GM21515 (cell line): ENCODE results near the gene CCDC9.
"Not testable (repeated sequence)": the region's sequence is repeated elsewhere in the genome, so short reads cannot be mapped to it uniquely, and the experiment has no call there.

ENCODE experiments used
- ATAC-seq: cut with Tn5 transposase; IDR thresholded peaks from one replicate; pipeline ENCODE4 v1.9.1; 2021; ENCODE audit not compliant: unreplicated experiment

CCDC9 gene

DNA sequence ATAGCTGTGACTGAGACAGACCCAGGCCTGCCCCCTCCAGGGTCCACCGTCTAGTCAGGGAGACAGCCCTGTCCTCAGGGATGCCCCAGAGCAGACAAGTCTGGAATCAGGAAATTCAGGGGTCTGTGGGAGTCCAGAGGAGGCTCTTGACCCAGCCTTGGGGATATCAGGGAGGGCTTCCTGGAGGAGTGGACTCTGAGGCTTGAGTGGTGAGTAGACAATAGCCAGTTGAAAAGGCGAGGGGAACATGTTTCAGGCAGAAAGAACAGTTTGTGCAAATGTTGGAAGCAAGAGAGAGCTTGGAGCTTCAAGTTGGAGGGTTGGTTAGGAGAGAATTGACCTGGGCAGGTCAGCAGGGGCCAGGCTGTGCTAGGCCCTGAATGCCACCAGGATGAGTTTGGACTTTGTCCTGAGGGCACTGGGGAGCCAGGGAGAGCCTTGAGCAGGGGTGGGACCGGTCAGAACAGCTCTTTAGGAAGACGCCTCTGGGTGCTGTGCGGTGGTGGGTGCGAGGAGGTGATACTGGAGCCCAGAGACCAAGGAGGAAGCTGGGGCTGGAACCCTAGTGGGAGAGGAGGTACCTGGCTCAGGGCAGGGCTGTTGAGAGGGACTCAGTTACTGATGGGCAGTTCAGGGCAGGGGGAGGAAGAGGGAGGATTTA, 2.7 kb downstream of the CCDC9 start:
- ATAC-seq: no peak

DNA sequence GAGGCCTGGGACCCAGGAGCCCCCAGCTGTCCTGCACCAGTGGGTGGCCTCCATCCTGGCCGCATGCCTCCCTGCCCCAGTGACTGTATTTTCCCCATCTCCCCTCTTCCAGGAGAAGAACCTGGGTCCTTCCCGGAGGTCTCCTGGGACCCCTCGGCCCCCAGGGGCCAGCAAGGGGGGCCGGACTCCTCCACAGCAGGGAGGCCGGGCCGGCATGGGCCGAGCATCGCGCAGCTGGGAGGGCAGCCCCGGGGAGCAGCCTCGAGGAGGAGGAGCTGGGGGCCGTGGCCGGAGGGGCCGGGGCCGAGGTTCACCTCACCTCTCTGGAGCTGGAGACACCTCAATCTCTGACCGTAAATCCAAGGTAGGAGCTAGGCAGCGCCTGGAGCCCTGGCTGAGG, 4.2 kb downstream of the CCDC9 start:
- no peak for ATAC-seq

DNA sequence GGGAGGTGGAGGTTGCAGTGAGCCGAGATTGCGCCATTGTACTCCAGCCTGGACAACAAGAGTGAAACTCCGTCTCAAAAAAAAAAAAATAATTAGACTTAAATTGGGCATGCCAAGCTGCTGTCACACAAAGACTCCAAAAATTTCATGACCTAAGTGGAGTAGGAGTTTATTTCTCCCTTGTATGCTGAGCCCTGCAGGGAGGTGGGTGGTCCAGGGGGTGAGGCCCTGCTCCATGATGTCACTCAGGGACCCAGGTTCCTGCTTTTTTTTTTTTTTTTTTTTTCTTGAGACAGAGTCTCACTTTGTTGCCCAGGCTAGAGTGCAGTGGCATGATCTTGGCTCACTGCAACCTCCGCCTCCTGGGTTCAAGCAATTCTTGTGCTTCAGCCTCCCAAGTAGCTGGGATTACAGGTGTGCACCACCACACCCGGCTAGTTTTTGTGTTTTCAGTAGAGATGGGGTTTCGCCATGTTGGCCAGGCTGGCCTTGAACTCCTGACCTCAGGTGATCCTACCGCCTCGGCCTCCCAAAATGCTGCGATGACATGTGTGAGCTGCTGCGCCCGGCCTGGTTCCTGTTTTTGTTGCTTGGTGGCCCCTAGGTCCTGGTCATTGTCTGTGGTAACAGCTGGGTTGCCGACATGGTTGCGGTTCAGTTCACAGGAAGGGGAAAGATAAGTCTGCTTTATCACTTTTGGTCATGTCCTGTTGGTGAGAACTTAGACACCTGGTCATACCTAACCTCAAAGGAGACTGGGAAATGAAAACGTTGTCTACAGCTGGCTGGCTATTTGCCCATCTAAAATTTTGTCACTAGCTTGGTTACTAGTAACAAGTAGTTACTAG, 5.8 kb downstream of the CCDC9 start:
- ATAC-seq: peak; percentile 39

DNA sequence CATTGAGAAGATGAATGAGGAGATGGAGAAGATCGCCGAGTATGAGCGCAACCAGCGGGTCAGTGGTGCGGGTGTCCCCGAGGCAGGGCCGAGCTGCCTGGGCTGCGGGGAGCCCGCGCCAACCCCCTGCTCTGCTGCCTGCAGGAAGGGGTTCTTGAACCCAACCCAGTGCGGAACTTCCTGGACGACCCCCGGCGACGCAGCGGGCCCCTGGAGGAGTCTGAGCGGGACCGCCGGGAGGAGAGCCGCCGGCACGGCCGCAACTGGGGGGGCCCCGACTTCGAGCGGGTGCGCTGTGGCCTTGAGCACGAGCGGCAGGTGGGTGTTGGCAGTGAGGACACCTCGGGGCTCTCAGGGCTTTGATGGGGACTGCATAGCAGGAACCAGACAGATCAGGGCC, 8.3 kb downstream of the CCDC9 start:
- ATAC-seq: no peak

DNA sequence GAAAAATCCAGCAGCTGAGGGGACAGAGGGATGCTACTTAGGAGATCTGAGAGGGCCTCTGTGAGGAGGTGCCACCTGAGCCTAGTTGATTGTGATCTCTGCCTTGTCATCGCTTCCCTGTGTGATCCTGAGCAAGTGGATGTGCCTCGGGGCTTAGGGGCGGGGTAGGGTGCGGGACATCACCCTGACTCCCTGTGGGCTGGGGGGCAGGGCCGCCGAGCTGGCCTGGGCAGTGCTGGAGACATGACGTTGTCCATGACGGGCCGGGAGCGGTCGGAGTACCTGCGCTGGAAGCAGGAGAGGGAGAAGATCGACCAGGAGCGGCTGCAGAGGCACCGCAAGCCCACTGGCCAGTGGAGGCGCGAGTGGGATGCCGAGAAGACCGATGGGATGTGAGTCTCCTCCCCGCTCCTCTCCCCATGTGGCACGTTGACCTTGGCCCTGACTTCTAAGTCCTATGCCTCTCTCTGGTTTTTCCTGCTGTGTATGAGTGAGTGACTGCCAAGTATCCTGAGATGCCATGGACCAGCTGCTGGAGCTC, 10.1 kb downstream of the CCDC9 start:
- no peak for ATAC-seq

DNA sequence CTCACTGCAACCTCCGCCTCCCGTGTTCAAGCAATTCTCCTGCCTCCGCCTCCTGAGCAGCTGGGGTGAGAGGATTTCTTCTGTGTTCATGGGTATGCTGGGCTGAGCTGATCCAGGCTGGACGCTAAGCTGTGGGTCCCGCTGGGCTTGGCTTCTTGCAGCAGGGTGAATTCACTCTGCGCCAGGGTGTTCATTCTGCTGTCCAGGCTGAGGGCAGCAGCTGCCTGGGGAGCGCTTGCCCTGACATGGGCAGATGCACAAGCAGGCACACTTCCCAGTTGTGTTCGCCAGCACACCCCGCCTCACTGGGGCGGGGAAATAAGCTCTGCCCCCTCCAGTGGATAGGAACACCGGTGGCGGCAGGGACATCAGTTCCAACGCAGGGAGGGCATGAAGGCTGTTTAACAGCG, 11.0 kb downstream of the CCDC9 start:
- no peak for ATAC-seq

DNA sequence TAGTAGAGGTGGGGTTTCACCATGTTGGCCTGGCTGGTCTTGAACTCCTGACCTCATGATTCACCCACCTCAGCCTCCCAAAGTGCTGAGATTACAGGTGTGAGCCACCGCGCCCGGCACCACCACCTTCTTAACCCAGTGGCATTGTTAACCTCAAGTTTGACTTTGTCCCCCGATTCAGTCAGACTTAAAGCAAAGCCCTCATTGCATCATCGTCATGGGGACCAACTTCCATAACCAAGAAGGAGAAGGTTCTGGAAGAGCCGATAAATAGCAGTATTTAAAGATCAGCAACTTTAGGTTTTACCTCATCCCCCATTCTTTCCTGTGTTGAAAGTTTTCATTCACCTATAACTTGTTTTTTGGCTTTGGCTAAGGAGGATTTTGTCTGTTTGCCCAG, 11.7 kb downstream of the CCDC9 start:
- no peak for ATAC-seq

DNA sequence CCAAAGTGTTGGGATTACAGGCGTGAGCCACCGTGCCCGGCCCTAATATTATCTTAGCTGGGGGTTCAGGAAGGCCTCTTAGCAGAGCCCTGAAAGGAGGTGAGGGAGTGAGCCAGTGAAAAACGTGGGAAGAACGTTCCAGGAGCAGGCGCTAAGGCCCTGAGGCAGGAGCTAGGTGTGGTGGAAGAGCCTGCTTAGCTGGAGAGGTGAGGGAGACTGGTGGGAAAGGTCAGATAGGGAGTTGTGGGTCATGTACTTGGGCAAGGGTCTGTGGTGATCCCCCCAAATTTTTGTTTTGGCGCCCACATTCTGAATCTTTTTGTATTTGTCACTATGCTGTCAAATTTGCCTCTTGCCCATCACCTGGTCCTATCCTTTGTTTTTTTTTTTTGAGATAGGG, 13.3 kb downstream of the CCDC9 start:
- no peak for ATAC-seq

DNA sequence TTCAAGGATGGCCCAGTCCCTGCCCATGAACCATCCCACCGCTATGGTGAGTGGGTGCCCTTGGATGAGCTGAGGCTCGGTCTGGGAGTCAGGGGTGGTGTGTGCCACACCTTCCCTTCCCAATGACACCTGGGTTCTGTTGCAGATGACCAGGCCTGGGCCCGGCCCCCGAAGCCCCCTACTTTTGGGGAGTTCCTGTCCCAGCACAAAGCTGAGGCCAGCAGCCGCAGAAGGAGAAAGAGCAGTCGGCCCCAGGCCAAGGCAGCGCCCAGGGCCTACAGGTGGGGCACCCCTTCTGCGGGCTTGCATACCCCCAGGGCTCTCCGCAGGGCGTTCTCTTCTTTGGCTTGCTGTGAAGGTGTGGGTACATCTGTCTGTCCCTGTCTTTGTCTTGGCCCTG, 14.1 kb downstream of the CCDC9 start:
- ATAC-seq: no peak

DNA sequence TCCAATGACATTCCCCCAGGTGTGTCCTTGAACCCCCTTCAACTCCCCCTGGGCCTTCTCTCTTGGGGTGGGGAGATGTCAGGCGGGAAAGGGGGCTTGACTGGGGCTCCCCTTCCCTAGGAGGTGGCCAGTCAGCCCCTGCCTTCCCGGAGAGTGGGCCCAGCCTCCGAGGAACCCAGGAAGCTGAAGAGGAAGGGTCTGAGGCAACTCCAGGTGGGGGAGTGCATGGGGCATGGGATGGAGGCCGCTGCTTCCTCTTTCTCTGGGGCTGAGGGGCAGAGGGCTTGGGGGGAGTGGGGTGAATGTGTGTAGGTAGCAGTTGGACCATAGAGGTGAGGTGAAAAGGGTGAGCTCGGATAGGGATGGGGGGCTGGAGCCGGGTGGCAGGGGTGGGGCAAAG, 15.6 kb downstream of the CCDC9 start:
- no peak for ATAC-seq

DNA sequence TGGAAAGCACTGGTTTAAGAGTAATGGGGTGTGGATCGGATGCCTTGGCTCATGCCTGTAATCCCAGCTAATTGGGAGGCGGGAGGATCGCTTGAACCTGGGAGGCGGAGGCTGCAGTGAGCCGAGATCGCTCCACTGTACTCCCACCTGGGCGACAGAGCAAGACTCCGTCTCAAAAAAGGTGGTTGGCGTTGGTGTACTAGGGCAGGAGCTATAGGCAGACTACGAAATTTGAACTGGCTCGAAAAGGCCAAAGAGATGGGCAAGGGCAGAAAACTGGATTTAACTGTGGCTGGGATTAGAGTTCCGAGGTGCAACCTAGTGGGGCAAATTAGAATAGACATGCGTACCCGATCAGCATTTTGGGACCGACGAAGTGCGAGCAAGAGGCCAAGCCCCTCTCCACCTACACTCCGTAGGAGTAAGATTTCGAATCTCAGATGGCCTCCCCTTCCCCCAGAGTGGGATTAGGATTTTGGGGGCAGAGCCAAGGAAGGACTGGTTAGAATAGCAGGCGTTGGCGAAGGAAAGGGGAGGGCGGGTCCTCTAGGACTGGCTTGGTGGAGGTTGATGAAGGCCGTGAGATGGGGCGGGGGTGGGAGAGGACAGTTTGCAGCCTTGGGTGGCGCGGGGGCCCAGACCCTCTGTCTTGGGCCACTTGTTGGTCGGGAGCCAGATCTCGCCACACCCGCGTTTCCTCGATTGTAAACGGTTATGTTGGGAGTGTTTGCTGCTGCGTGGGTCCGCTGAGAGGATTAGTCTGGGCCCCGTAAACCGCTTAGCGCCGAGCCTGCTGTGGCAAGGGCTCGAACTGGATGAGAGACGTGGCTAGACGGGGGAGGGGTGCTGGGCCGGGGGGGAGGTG, 16.4 kb downstream of the CCDC9 start:
- ATAC-seq: no peak

DNA sequence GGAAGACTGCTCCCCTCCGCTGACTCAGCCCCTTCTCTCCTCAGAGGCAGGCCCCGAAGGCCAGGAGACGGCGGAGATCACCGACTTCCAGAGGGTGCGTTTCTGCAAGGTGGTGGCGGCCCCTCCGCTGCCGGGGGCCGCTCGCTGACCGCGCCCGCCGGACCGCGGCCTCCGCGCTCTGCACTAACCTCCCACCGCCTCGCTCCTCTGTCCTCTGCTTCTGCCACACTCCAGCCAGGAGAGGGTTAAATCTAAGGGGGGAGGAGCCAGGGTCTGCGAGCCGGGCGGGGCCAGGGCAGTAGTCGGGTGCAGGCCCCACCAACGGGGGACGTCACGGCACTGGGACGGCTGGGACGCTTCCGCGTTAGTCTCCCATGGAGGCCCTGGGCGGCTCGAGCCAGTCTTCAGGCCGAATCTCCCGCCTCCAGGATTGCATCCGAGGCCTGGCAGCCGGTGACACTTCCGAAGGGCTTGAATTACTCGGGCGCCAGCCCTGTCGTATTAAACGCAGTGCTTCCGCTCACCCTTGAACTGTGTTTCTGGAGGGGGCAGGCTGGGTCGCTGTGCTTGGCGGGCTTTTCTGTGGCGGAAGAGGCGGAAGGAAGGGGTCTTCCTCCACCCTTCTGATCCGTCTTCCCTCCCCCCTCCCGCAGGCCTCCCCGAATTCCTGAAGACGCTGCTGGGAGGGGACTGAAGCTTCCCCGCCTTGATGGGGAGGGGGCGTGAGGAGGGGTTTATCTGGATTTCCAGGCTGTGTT, 17.2 kb downstream of the CCDC9 start:
- ATAC-seq: peak; percentile 54

DNA sequence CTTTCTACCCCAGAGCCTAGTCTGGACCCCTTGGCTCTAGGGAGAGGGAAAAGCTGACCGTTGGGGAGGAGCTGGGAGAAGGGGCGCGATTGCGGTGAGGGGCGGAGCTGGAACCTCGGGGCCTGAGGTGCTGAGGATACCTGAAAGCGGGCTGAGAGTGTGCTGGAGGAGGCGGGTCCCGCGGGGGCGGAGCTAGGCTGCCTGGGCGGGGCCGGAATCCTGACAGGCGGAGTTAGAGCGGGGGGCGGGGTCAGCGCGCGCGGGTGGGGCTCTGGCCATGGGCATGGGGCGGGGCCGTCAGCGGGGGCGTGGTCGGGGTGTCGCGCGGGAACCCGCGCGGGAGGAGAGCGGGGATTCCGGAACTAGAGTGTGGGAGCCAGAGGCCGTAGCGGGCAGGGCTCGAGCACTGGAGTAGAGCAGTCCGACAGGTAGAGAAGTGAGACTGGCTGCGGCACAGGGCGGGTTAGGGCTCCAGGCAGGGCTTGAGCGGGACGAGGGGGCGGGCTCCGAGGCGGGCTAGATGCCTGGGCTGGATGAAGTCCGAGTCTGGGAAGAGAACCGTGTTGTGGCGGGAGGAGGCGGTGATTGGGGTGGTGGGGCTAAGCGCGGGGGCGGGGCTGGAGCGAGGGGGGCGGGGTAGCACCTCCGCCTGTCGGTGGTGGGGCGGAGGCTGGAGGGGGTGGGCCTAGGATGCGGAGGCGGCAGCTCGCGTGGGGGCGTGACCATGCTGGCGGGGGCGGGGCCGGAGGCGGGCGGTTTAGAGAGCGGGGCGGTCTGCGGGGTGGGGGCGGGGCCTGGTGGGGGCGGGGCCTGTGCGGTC, 18.0 kb downstream of the CCDC9 start, which contains the start of gene INAFM1:
TSS of gene INAFM1 (plus strand) at position 815 of the 820 bp plus-strand sequence. CDS start 35 bp downstream, outside the sequence.
- ATAC-seq: peak; percentile 43

DNA sequence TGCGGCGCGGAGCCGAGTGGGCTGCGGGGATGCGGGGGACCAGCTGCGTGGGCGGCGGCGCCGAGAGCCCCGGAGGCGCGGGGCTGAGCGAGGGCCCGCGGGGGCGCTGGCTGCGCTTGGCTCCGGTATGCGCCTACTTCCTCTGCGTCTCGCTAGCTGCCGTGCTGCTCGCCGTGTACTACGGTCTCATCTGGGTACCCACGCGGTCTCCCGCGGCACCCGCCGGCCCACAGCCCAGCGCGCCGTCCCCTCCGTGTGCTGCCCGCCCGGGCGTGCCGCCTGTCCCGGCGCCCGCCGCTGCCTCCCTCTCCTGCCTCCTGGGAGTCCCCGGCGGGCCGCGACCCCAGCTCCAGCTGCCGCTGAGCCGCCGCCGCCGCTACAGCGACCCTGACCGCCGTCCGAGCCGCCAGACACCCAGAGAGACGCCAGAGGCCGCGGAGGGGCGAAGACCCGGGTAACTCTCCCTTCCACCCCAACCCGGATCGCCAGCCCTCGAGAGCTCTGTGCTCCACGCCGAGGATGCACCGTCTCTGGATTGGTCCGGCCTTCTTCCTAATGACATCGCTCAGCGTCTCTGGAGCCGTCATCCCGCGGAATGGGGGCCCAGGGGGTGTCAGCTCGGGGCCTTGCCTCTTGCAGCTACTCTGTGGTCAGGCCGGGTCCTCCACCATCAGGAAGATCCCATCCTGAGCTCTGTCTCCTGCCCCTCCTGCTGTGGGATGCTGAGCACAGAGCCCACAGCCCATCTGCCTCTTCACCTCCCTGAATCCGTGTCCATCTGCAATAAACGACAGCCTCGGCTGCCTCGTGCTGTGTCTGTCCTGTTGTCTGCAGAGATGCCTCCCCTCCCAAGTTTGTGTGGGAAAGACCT, 18.8 kb downstream of the CCDC9 start:
- ATAC-seq: peak; percentile 26

DNA sequence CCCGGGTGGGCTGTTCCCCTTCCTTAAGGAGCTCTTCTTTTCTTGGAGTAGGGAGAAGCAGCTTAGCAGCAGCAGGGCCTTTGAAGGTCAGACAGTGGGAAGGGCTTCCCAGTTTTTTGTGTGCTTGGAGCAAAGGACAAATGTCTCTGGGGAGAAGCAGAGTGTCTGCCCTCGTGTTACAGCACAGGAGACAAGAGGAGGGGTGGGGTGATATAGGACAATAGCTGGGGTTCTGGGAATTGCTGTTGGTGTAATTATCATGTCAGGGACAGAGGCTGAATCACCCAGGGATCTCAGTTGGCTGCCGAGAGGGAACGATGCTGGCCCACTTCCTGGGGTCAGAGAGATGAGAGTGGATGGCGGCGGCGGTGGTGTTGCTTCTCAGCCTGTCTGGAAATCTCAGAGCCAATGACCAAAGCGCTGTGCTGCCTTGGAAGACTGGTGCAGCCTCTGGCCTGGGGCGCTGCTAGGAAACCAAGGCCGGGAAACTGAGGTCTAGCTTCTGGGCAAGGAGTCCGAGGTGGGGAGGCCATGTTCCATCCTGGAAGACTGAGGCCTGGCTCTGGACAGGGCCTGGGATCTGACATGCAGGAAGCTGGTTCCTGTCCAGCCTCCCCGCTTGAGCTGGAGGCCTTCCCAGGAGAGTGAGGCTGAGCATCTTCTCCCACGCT, 19.6 kb downstream of the CCDC9 start:
- no peak for ATAC-seq

DNA sequence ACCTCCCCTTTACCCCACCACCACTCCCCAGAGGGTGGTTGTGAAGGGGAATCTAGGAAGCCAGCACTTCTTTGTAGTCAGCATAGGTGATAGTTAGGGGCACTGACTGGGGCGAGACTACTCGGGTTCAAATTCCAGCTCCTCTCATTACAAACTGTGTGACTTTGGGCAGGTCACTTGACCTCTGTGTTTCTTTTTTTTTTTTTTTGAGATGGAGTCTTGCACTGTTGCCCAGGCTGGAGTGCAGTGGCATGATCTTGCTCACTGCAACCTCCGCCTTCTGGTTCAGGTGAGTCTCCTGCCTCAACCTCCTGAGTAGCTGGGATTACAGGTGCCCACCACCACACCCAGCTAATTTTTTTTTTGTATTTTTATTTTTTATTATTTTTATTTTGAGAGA, 20.2 kb downstream of the CCDC9 start:
- ATAC-seq: not testable (repeated sequence)

DNA sequence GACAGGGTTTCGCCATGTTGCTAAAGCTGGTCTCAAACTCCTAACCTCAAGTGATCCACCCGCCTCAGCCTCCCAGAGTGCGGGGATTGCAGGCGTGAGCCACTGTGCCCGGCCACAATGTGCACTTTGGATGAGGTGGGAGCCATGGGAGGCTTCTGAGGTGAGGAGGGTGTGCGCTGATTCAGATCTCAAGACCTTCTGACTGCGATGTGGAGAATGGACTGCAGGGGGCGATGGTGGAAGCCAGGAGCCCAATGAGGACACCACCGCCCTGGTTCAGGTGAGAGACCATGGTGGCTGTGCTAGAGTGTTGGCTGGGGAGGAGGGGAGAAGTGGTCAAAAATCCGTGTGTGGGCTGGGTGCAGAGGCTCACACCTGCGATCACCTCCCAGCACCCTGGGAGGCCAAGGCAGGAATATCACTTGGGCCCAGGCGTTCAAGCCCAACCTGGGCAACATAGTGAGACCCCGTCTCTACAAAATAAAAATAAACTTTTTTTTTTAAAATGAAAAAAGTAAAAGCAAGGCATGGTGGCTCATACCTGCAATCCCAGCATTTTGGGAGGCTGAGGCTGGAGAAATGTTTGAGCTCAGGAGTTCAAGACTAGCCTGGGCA, 24.0 kb downstream of the CCDC9 start:
- no peak for ATAC-seq
